Activated CD8-positive, alpha-beta T cell treated with anti-CD3 and anti-CD28 coated beads for 36 hours (primary cell): ENCODE results near the gene SOAT2. TPM values are rescaled to one million over a fixed set of nuclear protein-coding genes. Genes with fewer than 3 reads are reported as not detected.

Experiments
- ATAC-seq: fragments of 200-7000 bp; cut with Tn5 transposase; one replicate; pipeline ENCODE4 v1.10.0; 2021; ENCODE audit warnings: mild to moderate bottlenecking, moderate library complexity
- CTCF ChIA-PET: fragments of 350-600 bp; sonication (Branson Sonifier 250); formaldehyde crosslinking; loops from one replicate; lab custom pipeline; 2021; ENCODE audit warnings: antibody characterized with exemption; lab: Charles Lee
- POLR2A ChIA-PET: fragments of 350-600 bp; sonication (Branson Sonifier 250); formaldehyde crosslinking; loops from one replicate; lab custom pipeline; 2021; ENCODE audit warnings: antibody characterized with exemption; lab: Charles Lee
- DNase-seq: peaks from one replicate; pipeline ENCODE4 v3.0.0-alpha.2; 2020
- H3K27ac Mint-ChIP-seq: one replicate; pipeline ENCODE4 v1.8.0; 2021; ENCODE audit warnings: mild to moderate bottlenecking, mixed read lengths
- H3K27me3 Mint-ChIP-seq: one replicate; pipeline ENCODE4 v1.8.0; 2021; ENCODE audit warnings: mixed read lengths
- H3K36me3 Mint-ChIP-seq: one replicate; pipeline ENCODE4 v1.8.0; 2021; ENCODE audit warnings: low read depth, mixed read lengths
- H3K4me1 Mint-ChIP-seq: one replicate; pipeline ENCODE4 v1.8.0; 2021; ENCODE audit warnings: low read depth, mixed read lengths
- H3K4me3 Mint-ChIP-seq: one replicate; pipeline ENCODE4 v1.8.0; 2021; ENCODE audit warnings: mild to moderate bottlenecking, moderate library complexity, mixed read lengths
- H3K9me3 Mint-ChIP-seq: one replicate; pipeline ENCODE4 v1.8.0; 2021; ENCODE audit warnings: mixed read lengths
- CTCF ChIP-seq: fragments of 200-600 bp; IDR thresholded peaks from one replicate; pipeline ENCODE4 v1.8.0; 2022; ENCODE audit warnings: antibody characterized with exemption, mild to moderate bottlenecking
- intact Hi-C: fragments of 100-400 bp; cut with micrococcal nuclease; formaldehyde crosslinking; loops from one replicate; pipeline ENCODE4 v1.10.0; 2022
- total RNA-seq, 2 experiments: library from RNA; stranded (reverse); gene quantifications; one replicate each; pipeline ENCODE4 v1.2.3, GENCODE V29; 2021

The SOAT2 gene
- total RNA-seq, 2 experiments from 2014 or later = 5.3 to 6.7 TPM

GRCh38 chr12:53131844-53132243 is 28.6 kb downstream of the SOAT2 start:
- CTCF ChIA-PET = interaction anchor here (3.1 kb wide), 1 partner anchor 66 kb away, joined by 11 read pairs; no protein-coding TSS in a partner anchor
- Mint-ChIP-seq H3K9me3 (no peaks in the 10 kb centered on the region), H3K36me3 (no peaks in the 10 kb centered on the region), H3K4me3 (no peak overlapping the region), H3K4me1 (no peaks in the 10 kb centered on the region), H3K27me3 (no peaks in the 10 kb centered on the region), H3K27ac (no peak overlapping the region)
- ATAC-seq (no peak), DNase-seq (no peak)
- no peak for TF ChIP-seq CTCF
- intact Hi-C loops = no loop called here
- POLR2A ChIA-PET = no interaction called here

GRCh38 chr12:53133722-53134121 is 30.4 kb downstream of the SOAT2 start:
- ChIA-PET CTCF (interaction anchor here (1.3 to 3.1 kb wide), 2 partner anchors 35 to 67 kb away, joined by 3 to 11 read pairs; no protein-coding TSS in a partner anchor), POLR2A (no interaction called here)
- H3K4me3 Mint-ChIP-seq = no peak overlapping the region
- no peak for TF ChIP-seq CTCF
- ATAC-seq = no peak
- H3K36me3 Mint-ChIP-seq = no peaks in the 10 kb centered on the region
- intact Hi-C loops = no loop called here
- H3K27ac Mint-ChIP-seq = no peak overlapping the region
- H3K27me3 Mint-ChIP-seq = no peaks in the 10 kb centered on the region
- peaks cover 4% of the 10 kb centered on the region for H3K9me3 Mint-ChIP-seq
- DNase-seq = no peak
- no peaks in the 10 kb centered on the region for H3K4me1 Mint-ChIP-seq

GRCh38 chr12:53143355-53143754 is 40.1 kb downstream of the SOAT2 start:
- ChIA-PET CTCF (no interaction called here), POLR2A (no interaction called here)
- no peak for ATAC-seq
- no peaks in the 10 kb centered on the region for H3K27me3 Mint-ChIP-seq
- no peak for TF ChIP-seq CTCF
- H3K27ac Mint-ChIP-seq = no peak overlapping the region
- peaks cover 2% of the 10 kb centered on the region for H3K9me3 Mint-ChIP-seq
- no peak for DNase-seq
- no peaks in the 10 kb centered on the region for H3K36me3 Mint-ChIP-seq
- no peaks in the 10 kb centered on the region for H3K4me1 Mint-ChIP-seq
- intact Hi-C loops = no loop called here
- no peak overlapping the region for H3K4me3 Mint-ChIP-seq

- POLR2A ChIA-PET = no interaction called here
- TF ChIP-seq CTCF = no peak
- no peaks in the 10 kb centered on the region for H3K9me3 Mint-ChIP-seq
- no peak overlapping the region for H3K27ac Mint-ChIP-seq
- CTCF ChIA-PET = interaction anchor here (0.7 to 1.0 kb wide), 3 partner anchors 14 to 199 kb away, joined by 3 read pairs; no protein-coding TSS in a partner anchor
- ATAC-seq (no peak), DNase-seq (no peak)
- no peak overlapping the region for H3K4me3 Mint-ChIP-seq
- no peaks in the 10 kb centered on the region for H3K4me1 Mint-ChIP-seq
- no peaks in the 10 kb centered on the region for H3K27me3 Mint-ChIP-seq
- intact Hi-C loops = no loop called here
- no peaks in the 10 kb centered on the region for H3K36me3 Mint-ChIP-seq
These were observed 42.3 kb downstream of the SOAT2 start for GRCh38 chr12:53145383-53146260.

GRCh38 chr12:53147181-53147580 is 43.9 kb downstream of the SOAT2 start:
- POLR2A ChIA-PET = no interaction called here
- ATAC-seq = no peak
- no peaks in the 10 kb centered on the region for H3K4me1 Mint-ChIP-seq
- H3K27ac Mint-ChIP-seq = no peak overlapping the region
- no peak for DNase-seq
- H3K27me3 Mint-ChIP-seq = no peaks in the 10 kb centered on the region
- H3K4me3 Mint-ChIP-seq = no peak overlapping the region
- no peaks in the 10 kb centered on the region for H3K9me3 Mint-ChIP-seq
- TF ChIP-seq CTCF = no peak
- H3K36me3 Mint-ChIP-seq = no peaks in the 10 kb centered on the region
- CTCF ChIA-PET = no interaction called here
- intact Hi-C loops = no loop called here
